GM18861 (cell line): ENCODE results near the gene CCDC127.
A peak's percentile ranks its signal among the peaks of the same experiment; 100 is the strongest.

Source experiments
- ATAC-seq: cut with Tn5 transposase; IDR thresholded peaks from one replicate; pipeline ENCODE4 v1.9.1; 2021; ENCODE audit not compliant: unreplicated experiment

Gene CCDC127

GRCh38 chr5:191036-191948, 26.7 kb downstream of the CCDC127 start, which contains the start of gene LRRC14B:
Gene LRRC14B, plus strand, starts transcription at chr5:191495. Its CDS starts 44 bp downstream, at chr5:191539.
- no peak for ATAC-seq

DNA sequence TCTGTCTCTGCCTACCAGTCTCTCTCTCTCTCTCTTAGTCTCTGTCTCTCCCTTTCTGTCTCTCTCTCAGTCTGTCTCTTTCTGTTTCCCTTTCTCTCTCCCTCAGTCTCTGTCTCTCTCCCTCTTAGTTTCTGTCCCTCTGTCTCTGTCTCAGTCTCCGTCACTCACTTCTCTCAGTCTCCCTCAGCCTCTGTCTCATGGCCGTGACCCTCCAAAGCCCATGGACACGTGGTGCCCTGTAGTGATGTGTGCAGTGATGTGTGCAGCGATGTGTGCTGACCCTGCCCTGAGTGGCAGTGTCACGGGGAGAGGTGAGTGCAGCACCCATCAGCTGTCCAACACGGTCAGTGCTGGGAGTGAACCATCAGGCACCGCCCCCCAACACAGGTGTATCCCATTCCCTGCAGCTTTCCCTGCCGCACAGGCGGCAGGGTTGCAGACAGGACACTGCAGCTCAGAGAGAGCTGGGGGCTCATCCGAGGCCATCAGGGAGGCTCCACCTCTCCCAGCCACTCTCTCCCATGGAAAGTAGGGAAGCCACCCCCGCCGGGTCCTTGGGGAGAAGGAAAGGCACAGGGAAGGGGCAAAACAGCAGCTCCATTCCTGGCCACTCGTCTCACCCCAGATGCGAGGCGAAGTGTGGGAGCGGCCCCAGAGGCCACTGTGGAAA, 27.5 kb downstream of the CCDC127 start:
- ATAC-seq, result no peak

DNA sequence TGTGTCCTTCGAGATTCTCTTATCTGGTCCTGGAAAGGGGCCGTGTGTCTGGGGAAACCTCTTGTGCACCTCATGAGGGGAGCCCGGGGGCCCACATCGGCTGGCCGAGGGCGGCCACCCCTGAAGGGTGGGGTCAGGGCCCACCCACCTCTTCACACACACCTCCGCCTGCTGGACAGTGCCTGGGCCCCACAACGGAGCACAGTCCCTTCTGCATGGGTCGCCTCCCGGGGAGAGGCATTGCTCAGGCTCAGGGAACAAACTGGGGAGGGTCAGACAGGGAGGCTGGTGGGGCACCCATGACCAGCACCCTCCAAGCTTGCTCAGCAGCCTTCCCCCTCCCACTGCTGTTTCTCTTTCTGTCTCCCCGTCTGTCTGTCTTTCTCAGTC, 28.0 kb downstream of the CCDC127 start:
- no peak for ATAC-seq

GRCh38 chr5:189486-189885, 28.5 kb downstream of the CCDC127 start:
- ATAC-seq, result no peak

DNA sequence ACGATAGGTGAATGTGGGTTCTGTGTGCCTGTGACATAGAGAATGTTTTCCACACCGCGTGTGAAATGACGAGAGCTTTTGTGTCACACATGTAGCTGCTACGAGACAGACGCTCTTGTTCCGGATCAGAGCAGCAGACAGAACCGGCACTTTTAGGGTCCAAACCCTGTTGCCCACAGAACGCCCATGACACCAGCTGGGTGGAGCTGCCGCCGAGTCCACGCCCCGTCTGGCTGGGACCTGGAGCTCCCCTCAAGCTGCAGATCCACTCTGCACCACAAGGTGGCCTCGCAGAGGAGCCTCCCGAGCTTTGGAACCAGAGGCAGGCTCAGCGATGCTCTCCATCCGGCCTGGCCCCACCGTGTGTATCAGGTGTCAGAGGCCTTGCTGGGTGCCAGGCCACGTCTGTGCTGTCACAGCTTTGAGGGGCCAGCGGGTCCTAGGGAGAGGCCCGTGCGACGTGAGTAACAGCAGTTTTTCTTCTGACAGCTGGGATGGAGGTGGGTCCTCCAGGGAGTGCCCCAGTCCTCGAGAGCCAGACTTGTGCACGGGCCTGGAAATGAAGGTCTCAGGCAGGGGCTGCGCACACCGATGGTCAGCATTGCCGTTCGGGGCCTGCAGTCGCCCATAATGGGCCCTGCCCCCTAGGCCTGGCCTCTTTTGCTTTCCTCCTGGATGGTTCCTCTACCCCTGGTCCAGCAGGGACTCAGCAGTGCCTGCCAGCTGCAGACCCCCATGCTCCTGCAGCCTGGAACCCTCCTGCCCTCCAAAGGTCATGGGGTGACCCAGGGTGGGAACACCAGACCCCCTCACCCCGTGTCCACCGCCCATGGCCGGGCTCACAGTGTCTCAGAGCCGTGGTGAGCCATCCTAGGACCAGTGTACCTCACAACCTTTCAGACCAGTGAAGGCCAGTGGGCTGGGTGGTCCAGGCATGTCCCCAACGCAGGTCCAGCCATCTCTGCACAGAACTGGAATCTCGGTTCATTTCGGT, 29.2 kb downstream of the CCDC127 start:
- peak; percentile 89 for ATAC-seq

DNA sequence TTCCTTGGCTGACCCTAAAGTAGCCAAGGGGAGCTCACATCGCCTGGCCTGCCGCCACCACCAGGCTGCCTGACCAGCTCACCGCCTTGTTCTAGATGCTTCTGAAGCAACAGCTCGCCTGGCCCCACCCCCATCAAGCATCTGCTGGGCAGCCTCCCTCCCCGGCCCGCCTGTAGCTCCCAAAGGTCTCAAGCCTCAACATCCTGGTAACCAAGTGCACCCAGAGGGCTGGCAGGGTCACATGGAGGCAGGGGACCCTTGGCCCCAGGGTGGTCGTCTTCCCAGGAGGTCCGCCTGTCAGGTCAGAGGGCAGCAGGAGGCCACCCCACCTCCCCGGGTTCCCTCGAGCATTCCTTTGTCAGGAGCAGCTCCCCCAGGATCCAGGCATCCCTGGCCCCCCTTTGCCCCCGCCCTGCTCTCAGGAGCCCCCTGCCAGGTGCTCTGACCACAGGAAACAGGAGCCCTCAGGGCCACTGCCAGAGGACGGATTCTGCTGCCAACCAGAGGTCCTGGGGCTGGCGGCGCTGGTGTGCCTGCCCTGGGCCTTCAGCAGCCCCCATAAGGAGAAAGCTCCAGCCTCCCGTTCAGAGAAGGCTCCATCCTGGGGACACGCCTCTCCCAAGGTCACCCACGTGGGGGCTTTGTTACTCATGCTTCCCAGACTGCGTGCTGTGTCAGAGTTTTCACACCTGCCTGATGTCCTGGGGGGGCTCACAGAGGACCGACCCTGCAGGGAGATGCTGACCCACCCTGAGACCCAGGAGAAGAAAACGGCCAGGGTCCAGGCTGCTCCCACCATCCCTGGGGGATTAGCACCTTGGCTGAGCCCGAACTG, 30.1 kb downstream of the CCDC127 start:
- ATAC-seq, result no peak

DNA sequence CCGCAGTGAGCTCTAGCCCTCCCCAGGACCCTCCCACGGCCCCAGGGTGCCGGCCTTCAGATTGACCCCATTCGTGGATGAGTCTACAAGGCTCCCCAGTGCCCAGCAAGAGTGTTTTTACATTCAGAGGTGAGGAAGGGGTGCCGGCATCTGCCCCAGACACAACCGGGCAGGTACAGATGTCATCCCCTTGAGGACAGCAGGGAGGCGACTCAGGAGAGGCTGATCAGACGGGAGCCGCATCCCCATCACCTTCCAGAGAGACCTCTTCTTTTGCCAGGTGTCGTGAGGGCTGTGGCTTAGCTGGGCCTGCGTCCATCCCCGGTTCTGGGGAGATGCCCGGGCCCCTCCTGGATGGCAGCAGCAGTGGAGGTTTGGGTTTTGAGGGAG, 30.9 kb downstream of the CCDC127 start:
- ATAC-seq, result no peak

- ATAC-seq, result no peak
Measured at GRCh38 chr5:186091-187041, 31.6 kb downstream of the CCDC127 start.

GRCh38 chr5:185095-186070, 32.6 kb downstream of the CCDC127 start:
- ATAC-seq, result no peak

- no peak for ATAC-seq
Measured at GRCh38 chr5:184471-184870, 33.5 kb downstream of the CCDC127 start.

- no peak for ATAC-seq
Measured at GRCh38 chr5:182126-182525, 35.8 kb downstream of the CCDC127 start.

DNA sequence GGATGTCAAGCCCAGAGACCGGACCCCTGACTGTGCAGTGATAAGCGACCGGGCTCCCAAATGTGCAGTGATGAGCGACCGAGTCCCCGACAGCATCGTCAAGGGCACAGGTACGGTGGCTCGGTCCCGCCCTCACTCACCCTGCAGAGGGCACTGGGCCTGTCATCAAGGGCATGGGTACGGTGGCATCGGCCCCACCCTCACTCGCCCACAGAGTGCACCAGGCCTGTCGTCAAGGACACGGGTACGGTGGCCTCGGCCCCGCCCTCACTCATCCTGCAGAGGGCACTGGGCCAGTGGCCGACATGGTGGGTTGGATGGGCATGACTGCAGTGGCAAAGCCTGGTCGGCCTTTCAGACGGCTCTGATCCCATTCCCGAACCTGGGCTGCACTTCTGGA, 36.4 kb downstream of the CCDC127 start:
- no peak for ATAC-seq

DNA sequence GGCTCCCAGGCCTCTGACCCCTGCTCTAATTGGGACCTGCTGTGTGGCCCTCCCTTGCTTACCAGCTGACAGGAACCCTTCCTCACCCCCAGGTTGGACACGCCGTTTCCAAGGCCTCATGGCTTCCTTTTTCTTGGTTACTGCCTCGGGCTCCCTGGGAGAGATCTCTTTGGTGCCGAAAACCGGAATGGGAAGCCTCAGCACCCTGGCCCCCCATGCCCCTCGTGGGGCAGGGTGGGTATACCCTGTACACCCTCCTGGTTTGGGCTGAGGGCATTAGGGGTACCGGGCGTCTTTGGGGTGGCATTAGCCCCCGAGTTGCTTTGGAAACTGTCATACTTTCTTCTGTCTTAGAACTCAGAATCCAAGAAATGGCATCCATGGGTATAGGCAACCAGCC, 36.8 kb downstream of the CCDC127 start:
- no peak for ATAC-seq

- no peak for ATAC-seq
Measured at GRCh38 chr5:180286-180918, 37.6 kb downstream of the CCDC127 start.

DNA sequence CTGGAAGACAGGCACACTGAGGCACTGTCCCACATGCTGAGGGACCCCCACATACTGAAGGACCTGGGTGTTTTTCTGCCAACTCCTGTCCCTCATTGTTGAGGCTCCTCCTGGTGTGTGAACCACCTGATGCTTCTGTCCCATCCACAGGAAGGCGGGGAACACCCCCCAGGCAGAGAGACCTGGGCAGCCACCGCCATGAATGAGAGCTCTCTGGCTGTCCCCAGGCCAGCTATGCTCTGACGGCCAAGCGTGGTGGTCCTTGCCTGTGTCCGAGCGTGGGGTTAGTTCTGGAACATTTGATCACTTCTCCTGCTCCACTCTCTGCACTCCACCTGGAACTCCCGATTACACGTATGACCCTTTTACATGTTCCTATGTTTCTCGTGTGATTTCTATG, 38.6 kb downstream of the CCDC127 start:
- ATAC-seq, result no peak

DNA sequence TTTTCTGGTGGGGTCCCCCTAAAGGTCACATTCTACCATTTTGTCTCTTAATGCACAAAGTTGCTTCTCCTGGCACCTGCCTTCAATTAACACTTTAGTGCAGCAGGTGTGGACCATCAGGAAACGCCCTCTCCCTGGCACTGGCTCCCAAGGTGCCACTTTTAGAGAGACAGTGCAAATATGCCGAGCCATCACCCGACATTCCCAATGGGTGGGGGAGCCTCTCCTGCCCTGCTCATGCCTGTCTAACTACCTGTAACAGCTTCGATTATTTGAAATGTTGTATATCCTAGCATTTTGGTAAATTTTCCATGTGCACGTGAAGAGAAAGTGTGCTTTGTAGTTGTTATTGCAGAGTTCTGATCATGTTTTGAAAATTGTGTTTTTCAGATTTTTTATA, 39.8 kb downstream of the CCDC127 start:
- no peak for ATAC-seq

GRCh38 chr5:176296-176823, 41.6 kb downstream of the CCDC127 start:
- no peak for ATAC-seq
